Islet of Langerhans (tissue), 1 donor: ENCODE results near the gene MGA.

ENCODE experiments used
- FAIRE-seq: peaks from one replicate; lab custom pipeline; 2011; peaks lifted over from hg19 to GRCh38; lab: Jason Lieb, UNC

MGA gene

GRCh38 chr15:41788262-41788661 lies 128.1 kb downstream of the MGA start:
- no peak for FAIRE-seq

DNA sequence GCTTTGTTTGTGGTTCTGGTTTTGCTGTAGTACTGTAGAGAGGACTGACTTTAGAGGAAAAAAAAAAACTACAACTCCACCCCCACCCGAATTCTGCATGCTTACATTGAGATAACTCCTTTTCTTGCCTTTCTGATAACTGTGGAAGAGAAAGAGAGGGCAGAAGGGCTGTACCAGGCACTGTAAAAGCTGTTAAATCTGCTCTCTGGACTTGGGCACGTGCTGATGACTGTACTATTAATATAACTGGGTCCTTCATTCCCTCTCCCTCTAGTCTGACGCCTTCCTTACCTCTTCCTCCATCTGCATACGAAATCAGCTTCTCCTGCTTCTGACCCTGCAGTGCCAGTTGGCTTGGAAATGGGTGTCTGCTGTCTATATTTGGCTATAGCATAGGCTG lies 129.0 kb downstream of the MGA start:
- no peak for FAIRE-seq

- FAIRE-seq = no peak
These were observed 129.5 kb downstream of the MGA start for GRCh38 chr15:41789662-41790061.

DNA sequence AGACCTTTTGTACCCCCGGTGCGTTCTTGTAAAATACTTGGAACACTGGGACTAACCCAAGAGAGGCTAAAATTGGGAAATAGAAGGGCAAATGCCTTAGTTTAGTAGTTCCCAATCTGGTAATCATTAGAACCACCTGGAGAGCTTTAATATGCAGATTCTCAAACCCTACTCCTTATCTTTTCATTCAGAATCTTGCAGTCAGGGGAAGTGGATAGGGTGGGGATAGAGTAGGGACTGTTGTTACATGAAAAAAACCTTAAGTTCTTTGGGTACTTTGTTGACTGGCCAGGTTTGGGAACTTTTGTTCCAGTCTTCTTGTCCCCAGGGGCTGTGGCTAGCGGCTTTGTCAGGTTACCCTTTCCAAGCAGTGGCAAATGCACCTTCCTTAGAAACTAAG lies 130.0 kb downstream of the MGA start:
- FAIRE-seq = no peak

GRCh38 chr15:41790756-41791546 lies 130.7 kb downstream of the MGA start:
- FAIRE-seq = no peak

- FAIRE-seq = no peak
These were observed 131.3 kb downstream of the MGA start for GRCh38 chr15:41791547-41791937.

DNA sequence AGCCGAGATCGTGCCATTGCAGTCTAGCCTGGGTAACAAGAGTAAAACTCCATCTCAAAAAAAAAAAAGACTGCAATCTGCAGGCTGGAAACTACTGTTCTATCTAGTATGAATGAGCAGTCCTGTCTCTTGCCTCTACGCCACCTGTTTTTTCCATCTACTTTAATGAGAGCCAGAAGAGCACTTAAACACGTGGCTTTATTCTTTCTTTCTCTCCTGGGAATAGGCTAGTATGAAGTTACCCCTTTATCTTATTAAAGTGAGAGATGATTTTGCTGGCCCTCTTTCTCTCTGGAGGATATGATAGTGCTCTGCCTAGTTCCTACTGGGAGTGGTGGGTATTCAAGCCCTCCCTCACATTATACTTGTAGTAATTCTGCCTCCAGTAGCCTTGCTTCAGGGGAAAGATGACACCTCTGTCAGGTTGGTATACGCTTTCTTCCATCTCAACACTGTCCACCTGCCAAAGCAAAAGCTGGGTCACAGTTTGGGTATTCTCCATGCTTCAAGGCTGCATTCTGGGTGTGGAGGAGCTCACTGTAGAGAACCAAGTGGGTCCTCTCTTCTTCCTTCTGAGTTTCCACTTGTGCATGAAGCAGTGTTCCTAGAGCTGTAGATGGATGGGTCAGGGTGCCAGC lies 131.9 kb downstream of the MGA start:
- no peak for FAIRE-seq

DNA sequence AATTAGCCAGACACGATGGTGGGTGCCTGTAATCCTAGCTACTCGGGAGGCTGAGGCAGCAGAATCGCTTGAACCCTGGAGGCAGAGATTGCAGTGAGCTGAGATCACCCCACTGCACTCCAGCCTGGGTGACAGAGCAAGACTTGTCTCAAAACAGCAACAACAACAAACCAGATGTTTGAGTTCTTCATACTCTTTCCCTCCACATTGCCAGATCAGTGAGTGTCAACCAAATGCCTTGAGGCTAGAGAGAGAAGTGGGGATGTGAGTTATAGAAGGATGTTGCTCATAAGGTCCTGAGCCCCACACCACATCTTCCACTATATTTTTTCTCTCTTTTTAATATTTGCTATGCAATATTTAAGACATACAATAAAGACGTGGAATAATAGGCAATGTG lies 133.9 kb downstream of the MGA start:
- FAIRE-seq = no peak

DNA sequence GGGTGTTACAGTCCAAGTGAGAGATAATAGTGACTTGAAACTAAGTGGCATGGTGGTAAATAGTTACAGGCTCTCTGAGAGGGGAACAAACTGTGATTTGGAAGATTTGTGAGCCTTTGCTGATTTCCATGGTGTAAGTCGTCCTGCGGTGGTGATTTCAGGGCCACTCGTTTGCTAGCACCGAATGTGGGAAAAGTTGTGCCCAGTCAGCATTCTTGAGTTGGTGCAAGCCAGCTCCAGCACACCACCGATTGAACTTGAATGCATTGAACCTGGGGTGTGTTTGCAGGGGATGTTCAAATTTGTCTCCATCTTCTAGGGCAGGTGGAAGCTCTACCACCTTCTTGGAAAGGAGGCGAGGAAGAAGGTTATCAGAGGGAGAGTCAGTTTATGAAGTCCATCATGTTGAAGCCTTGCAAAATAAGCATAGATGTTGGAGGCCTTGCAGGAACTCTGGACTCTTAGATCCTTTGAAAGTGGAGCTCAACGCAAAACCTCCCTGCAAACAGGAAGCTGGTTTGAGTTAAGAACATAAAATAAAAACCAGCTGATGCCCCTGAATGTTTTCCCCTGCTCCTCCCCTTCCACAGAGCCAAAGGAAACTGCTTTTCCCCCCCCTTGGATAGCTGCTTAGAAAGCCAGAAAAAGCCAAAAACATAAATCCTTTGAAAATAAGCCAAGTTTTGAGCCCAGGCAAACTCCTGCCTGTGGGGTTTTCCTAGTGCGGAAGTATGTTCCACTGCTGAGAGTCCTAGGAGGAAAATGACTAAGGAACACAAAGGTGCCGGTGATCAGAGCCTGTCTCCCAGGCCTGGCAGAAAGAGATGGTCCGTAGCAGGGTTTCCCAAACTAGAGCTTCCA lies 136.0 kb downstream of the MGA start:
- FAIRE-seq = no peak

DNA sequence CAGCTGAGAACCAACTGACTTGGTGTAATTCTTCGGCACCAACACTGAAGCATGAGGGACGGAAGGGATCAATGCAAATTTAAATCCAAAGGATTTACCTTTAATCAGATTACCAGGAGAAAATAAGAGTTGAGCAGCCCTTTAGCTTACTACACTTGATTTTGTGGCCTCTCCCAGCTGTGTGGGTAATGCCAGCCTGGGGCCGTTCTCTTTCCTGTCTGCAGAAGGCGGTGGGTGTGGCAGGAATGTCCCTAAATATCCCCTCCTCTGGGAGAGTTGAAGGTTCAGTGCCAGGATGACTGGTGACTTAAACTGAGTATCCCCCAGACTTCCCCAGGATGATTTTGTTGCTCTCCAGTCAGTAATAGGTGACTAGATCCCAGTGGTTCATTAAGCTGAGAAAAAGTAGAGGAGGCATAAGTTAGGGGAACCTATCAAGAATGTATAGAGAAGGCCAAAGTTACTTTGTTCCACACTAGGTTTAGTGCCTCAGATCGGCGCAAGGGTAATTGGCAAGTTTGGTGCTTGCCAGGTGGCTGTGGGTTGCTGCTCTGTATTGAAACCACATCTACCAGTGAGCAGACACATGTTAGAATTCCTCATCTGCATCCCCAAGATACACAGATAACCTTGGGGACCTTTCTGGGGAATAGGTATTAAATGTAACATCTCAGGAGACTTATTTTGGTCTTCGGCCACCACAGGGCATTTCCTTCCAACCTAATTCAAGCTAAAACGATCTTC lies 137.2 kb downstream of the MGA start:
- no peak for FAIRE-seq

GRCh38 chr15:41798607-41799487 lies 138.6 kb downstream of the MGA start:
- FAIRE-seq = no peak

- no peak for FAIRE-seq
These were observed 139.2 kb downstream of the MGA start for GRCh38 chr15:41799488-41799805.

DNA sequence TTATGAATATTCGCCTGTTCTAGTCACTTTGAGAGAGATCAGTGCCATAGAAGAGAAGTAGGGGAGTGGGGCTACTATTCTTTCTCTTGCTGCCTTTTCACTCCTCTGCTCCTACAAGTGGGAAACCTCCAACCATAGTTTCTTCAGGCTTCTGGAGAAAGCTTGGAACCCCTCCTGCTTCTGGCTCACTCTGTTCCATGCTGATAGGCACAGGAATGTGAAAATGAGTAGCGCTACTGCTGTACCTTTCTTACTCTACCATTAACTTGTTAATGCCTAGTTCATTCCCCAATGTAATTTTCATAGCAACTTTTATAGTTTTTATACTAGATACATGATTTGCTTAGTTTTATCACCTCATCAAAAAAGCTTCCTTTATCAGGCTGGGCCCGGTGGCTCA lies 141.0 kb downstream of the MGA start:
- no peak for FAIRE-seq

GRCh38 chr15:41801850-41802455 lies 141.7 kb downstream of the MGA start:
- no peak for FAIRE-seq

- FAIRE-seq = no peak
These were observed 144.2 kb downstream of the MGA start for GRCh38 chr15:41804361-41804760.

DNA sequence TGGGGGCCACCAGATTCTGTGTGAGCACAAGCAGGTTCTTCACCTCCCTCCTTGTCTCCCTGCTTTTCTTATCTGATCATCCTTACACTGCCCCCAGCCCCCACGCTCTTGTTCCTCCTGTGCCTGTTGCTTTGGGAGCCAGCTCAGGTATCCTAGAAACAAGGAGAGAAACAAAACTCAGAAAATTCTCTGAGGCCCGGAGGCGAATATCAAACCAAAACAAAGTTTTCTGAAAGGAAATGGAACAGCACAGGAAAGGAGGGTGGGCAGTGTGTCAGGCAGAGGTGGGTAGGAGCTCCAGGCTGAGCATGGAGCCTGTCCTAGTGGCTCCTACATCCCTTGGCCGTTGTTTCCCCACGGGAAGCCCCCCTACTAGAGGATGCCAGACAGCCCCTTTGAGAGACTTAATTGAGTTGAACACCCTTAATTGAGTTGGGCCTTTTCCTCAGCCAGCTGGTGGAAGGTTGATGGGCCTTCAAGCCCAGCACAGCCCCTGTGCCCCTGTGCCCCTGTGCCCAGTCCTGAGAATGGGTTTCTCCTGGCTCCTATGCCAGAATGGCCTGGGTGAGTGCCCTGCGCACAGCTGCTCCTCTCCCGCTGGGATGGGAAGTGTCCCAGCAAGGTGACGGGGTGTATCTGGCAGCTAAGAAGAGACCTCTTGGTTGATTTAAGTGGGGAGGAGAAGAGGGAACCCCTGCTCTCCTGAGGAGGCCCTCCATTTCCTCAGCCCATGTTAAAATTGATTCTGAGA lies 144.9 kb downstream of the MGA start:
- FAIRE-seq = no peak

DNA sequence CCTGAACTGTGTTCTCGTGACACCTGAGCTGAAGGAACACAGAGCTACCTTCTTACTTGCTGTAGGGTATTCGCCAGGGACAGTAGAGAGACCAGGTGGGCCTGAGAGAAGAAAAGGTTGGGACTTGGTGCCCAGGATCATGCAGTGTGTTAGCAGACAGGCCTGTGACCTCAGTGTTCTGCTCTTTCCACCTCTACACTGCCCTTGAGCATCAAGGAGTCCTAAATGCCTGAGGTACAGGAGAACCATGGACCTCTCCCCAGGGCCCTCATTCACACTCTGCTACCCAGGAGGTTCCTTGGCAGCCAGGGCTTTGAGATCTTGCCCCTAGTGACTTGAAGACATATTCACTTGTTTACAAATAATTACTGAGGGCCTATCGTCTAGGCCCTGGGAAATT lies 145.5 kb downstream of the MGA start:
- FAIRE-seq = no peak

DNA sequence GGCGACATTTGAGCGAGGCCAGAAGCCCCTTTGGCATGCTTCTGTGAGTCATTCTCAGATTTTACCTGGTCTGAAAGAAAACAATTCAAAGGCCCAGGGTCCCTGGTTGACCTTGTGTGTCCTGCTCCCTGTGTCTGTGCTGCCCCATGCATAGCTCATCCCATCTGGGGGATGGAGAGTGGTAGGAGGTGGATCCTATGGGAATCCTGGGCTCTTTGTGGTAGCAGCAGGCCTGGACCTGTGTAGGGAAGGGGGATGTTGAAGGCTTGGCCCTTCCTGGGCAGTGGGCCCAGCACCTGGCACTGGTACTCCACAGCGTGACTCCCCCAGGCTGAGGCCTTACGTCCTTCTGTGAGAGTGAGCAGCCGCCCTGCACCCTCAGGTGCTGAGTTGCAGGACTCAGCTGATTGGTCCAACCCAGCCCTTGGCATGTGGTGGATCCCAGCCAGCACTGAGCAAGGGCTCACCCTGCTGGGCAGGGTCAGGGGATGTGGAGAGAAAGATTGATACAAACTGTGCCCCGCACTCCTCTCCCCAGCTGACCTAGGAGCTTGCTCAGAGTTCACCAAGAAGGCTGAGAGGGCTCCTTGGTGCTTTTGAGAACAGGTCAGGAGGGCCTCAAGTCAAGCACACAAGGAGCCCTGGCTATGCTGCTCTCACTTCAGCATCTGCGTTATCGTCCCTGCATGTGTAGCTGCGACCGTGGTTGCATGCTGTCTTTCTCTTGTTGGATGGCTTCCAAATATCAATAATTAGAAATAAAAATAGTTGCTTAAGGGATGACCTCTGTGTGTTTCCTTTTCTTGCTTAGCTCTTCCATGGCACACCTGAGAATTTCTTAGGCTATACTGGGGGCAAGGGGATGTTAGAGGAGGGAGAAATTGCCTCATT lies 146.3 kb downstream of the MGA start:
- no peak for FAIRE-seq

- no peak for FAIRE-seq
These were observed 148.9 kb downstream of the MGA start for GRCh38 chr15:41809121-41809520.
